Kidney epithelial cell (primary cell): Measurements from ENCODE around the gene RRAS. TPM values are rescaled to one million over a fixed set of nuclear protein-coding genes. Genes with fewer than 3 reads are reported as not detected.
A peak's percentile ranks its signal among the peaks of the same experiment; 100 is the strongest.

Experiments
- DNase-seq: peaks from one replicate; pipeline ENCODE4 v3.0.0-alpha.2; 2010; ENCODE audit warnings: low read depth
- H3K27me3 ChIP-seq: 2 replicates; pipeline ENCODE4 v1.6.0; 2011; ENCODE audit warnings: low read length; ENCODE audit not compliant: control insufficient read depth, insufficient read depth
- H3K36me3 ChIP-seq: 2 replicates; pipeline ENCODE4 v1.5.1; 2011; ENCODE audit warnings: low read length; ENCODE audit not compliant: control insufficient read depth, insufficient read depth
- H3K4me3 ChIP-seq: 2 replicates; pipeline ENCODE4 v1.5.1; 2011; ENCODE audit warnings: low read depth, mild to moderate bottlenecking, control low read depth, low read length
- total RNA-seq: library from RNA; depleted of rRNA; stranded (reverse); fragments of >200 nt; gene quantifications from 2 replicates; pipeline ENCODE4 v1.2.3, GENCODE V29; 2015
- TF ChIP-seq, protein P1 (sequence below): IDR thresholded peaks from 2 replicates; pipeline ENCODE4 v1.5.1; 2011; ENCODE audit warnings: mild to moderate bottlenecking, moderate library complexity, low read length, control low read depth, inconsistent platforms; ENCODE audit not compliant: insufficient read depth, poor library complexity, severe bottlenecking

The RRAS gene
- total RNA-seq, 1 donor from 2014 or later, result 32.8 TPM

DNA sequence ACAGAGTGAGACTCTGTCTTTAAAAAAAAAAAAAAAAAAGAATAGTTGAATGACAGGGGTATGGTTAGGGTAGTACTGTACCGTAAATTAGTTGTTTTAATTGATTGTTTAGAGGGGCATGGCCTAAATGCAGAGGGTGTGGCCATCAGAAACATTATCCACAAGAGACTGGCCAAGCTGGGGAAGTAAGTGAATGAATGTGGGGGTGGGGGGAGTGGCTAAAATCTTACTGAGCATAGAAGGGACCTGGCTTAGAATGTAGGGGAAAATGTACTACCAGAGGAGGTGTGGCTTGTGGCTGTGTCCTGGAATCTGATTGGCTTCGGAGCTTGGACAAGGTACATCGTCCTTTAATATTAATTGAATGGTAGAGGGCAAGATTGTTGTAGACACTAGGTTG lies 29.6 kb upstream of the RRAS start:
- DNase-seq, result no peak
- H3K36me3 ChIP-seq, result no peaks in the 10 kb centered on the region

DNA sequence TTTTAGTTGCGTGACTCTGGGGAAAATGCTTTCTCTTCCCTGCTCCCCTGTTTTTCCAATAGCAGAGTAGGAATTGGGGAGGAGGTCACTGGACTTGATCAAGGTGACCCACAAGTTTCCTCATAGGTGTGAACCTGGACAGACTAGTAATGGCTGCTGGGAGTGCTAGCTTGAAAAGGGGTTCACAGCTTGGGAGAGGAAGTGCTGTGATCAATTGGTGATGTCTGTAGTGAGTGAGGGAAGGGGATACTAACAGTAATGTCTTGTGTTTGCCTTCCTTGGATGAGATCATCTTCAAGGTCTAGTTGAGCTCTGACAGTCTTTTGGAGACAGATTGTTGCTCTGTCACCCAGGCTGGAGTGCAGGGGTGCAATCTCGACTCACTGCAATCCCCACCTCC lies 27.5 kb upstream of the RRAS start:
- no peaks in the 10 kb centered on the region for H3K27me3 ChIP-seq
- TF ChIP-seq, protein P1, sequence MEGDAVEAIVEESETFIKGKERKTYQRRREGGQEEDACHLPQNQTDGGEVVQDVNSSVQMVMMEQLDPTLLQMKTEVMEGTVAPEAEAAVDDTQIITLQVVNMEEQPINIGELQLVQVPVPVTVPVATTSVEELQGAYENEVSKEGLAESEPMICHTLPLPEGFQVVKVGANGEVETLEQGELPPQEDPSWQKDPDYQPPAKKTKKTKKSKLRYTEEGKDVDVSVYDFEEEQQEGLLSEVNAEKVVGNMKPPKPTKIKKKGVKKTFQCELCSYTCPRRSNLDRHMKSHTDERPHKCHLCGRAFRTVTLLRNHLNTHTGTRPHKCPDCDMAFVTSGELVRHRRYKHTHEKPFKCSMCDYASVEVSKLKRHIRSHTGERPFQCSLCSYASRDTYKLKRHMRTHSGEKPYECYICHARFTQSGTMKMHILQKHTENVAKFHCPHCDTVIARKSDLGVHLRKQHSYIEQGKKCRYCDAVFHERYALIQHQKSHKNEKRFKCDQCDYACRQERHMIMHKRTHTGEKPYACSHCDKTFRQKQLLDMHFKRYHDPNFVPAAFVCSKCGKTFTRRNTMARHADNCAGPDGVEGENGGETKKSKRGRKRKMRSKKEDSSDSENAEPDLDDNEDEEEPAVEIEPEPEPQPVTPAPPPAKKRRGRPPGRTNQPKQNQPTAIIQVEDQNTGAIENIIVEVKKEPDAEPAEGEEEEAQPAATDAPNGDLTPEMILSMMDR, result no peak
- DNase-seq, result no peak
- no peaks in the 10 kb centered on the region for H3K36me3 ChIP-seq
- H3K4me3 ChIP-seq, result no peak overlapping the region

More for the DNA sequence above, 29.6 kb upstream of the RRAS start:
- Histone ChIP-seq H3K27me3 (no peaks in the 10 kb centered on the region), H3K4me3 (no peak overlapping the region)
- TF ChIP-seq, protein P1, result no peak

GRCh38 chr19:49666120-49666444 lies 26.1 kb upstream of the RRAS start:
- TF ChIP-seq, protein P1, result no peak
- Histone ChIP-seq H3K27me3 (no peaks in the 10 kb centered on the region), H3K36me3 (no peaks in the 10 kb centered on the region), H3K4me3 (peak overlapping the region; percentile 84)
- no peak for DNase-seq

DNA sequence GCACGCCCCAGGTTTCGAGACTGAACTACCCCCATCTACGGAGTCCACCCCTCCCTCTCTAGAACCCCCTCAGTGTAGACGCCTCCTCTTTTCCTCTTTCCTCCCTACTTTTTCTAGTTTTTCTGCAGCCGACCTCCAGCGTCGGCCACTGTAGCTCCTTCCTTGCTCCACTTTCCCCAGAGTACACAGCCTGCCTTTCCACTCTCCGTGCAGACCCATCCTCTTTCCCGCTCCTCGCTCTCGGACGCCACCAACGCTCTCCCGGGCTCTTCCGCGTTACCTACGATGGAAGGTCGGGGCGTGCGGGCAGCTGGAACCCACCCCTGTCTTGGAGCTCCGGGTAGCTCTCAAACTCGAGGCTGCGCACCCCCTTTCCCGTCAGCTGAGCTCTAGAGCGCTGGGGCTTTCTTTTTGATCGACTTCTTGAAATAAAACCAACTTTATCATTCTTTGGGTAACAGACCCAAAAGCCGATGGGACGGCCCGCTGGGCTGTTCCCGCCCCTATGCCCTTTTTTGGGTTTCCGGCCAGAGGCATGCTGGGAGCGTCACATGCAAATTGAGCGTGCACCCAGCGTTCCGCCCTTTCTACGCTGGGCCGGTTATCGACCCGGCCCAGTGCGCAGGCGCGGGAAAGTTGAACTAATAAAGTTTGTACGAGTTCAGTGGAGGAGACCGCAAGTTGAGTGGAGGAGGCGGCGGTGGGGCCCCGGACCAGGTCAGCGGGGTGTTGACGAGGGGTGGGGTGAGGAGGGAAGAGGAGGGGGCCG lies 25.6 kb upstream of the RRAS start, which contains the start of the genes BCL2L12 and IRF3:
Gene BCL2L12 (plus strand): TSS at position 583 of the 769 bp plus-strand sequence. CDS start 760 bp downstream, outside the sequence.
Gene IRF3 (minus strand): TSS at position 507 of the 769 bp plus-strand sequence. CDS start 1,019 bp downstream, outside the sequence.
- H3K27me3 ChIP-seq, result no peaks in the 10 kb centered on the region
- TF ChIP-seq, protein P1, result no peak
- no peaks in the 10 kb centered on the region for H3K36me3 ChIP-seq
- H3K4me3 ChIP-seq, result peak within 1 kb of the TSS; percentile 84
- peak; percentile 90 for DNase-seq

GRCh38 chr19:49665036-49665350 lies 25.1 kb upstream of the RRAS start:
- TF ChIP-seq, protein P1, result no peak
- Histone ChIP-seq H3K36me3 (no peaks in the 10 kb centered on the region), H3K27me3 (no peaks in the 10 kb centered on the region), H3K4me3 (peak overlapping the region; percentile 84)
- DNase-seq, result no peak
